ENCODE measurements around the gene MUCL3.

- no peak for TF ChIP-seq CBX8 (IDR thresholded peaks at IDR 0.05; ENCODE audit: borderline replicate concordance, low read depth, low read length)
- TF ChIP-seq CTCF (IDR thresholded peaks at IDR 0.05; ENCODE audit: control extremely low read depth in 1 of 3, insufficient read depth in 1 of 3, low read depth in 1 of 3, low read length in 3 of 3), result no peak
- no peak for TF ChIP-seq POLR2AphosphoS5 (IDR thresholded peaks at IDR 0.05; ENCODE audit: low read depth, low read length)
- TF ChIP-seq POLR2A (IDR thresholded peaks at IDR 0.05; ENCODE audit: control extremely low read depth in 1 of 2, low read depth in 2 of 2, low read length in 2 of 2), result no peak
- no peak for TF ChIP-seq BRCA1 (IDR thresholded peaks at IDR 0.05; ENCODE audit: low read depth, low read length)
- TF ChIP-seq SIN3A (conservative IDR thresholded peaks at IDR 0.05 in 1 of 2, IDR thresholded peaks at IDR 0.05 in 1 of 2; ENCODE audit: low read depth in 1 of 2, low read length in 2 of 2), result no peak
- no peak for TF ChIP-seq RNF2 (IDR thresholded peaks at IDR 0.05; ENCODE audit: borderline replicate concordance, low read depth, low read length, missing control alignments, poor library complexity, severe bottlenecking)
- no peak for TF ChIP-seq POU5F1 (IDR thresholded peaks at IDR 0.05; ENCODE audit: low read depth, low read length)
- no peak for TF ChIP-seq CREB1 (IDR thresholded peaks at IDR 0.05)
Observed at GRCh38 chr6:30938730-30939129, 2.0 kb upstream of the MUCL3 start.

Measured in H1 (cell line).